Hippocampal formation (tissue), 2 donors: ENCODE data around the gene SYNJ2.
A peak's percentile ranks its signal among the peaks of the same experiment; 100 is the strongest.

Experiments used
- DNase-seq, 2 donors: peaks; one replicate each; lab custom pipeline; 2025; lab: John Stamatoyannopoulos, UW

The SYNJ2 gene

GRCh38 chr6:158027590-158028285 lies 46.1 kb downstream of the SYNJ2 start:
- DNase-seq: no peak

DNA sequence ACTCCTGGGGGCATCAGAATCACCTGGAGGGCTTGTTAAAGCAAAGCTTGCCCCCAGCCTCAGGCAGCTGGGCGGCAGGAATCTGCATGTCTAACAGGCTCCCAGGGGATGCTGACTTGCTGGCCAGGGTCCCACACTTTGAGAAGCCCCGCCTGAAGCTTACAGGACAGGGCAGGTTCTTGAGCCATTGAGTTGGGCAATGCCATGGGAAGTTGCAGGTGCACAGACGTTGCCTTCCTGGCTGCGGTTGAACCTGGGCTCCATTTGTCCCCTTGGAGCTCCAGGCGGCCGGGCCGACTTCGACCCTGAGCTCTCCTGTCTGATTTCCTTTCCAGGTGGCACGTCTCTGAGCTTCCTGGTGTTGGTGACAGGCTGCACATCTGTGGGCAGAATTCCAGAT lies 46.8 kb downstream of the SYNJ2 start:
- DNase-seq: no peak

- no peak for DNase-seq
Observed at GRCh38 chr6:158028876-158029275, 47.2 kb downstream of the SYNJ2 start.

GRCh38 chr6:158029668-158030230 lies 48.1 kb downstream of the SYNJ2 start:
- DNase-seq: no peak

- no peak for DNase-seq
Observed at GRCh38 chr6:158030380-158031300, 49.0 kb downstream of the SYNJ2 start.

DNA sequence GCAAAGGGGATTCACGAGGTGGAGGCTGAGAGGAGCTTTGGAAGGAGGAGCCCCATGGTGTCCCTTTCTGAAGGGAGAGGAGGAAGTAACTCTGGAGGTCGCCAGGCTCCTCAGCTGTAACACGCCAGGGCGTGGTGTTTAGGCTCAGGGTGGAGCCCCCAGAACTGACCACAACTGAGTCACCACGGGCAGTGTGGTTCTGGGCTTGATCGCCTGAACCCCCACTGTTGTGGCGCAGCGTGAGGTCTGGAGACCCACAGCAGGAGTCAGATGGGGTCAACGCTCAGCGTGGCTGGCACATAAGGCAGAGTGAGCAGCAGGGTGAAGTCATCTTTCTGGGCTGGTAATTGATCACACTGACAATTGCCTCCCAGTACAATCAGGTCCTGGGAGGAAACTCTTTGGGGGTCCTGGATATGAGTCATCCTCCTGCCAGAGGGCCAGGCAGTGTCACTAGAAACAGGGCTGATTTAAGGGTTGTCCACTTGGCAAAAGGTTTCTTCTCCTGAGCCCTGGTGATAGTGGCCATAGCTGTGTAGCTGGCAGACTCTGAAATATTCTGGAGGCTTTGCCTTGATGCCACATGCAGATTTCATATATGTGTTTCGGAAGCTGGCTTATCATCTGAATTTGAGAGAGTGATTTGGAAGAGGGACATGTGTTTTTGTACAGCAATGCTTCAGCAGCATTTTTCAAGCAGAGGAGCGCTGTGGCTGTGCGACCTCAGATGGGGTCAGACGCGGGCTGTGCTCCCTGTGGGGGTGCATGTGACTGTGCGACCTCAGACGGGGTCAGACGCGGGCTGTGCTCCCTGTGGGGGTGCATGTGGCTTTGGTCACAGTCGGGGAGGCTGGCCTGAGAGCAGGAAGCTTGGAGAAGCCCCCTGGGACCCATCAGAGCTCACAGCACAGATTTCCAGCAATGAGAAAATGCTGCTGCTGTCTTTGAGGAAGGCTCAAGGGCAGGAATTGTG lies 50.0 kb downstream of the SYNJ2 start:
- DNase-seq: no peak

DNA sequence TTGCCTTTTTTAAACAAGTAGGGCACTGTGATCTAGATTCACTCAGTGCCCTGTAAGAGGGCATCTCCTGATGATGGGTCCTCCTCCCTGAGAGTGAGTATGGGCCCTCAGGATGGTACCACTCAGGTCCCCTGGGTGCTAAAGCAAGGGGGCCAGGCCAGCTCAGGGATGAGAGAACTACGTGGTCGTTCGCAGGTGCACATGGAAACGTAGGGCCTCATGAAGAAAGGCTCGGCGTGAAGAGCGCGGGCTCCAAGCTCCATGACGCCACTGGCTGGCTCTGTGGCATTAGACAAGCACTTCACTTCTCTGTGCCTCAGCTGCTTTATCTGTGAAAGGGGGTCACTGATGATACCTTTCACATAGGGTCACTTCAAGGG lies 50.7 kb downstream of the SYNJ2 start:
- no peak for DNase-seq

DNA sequence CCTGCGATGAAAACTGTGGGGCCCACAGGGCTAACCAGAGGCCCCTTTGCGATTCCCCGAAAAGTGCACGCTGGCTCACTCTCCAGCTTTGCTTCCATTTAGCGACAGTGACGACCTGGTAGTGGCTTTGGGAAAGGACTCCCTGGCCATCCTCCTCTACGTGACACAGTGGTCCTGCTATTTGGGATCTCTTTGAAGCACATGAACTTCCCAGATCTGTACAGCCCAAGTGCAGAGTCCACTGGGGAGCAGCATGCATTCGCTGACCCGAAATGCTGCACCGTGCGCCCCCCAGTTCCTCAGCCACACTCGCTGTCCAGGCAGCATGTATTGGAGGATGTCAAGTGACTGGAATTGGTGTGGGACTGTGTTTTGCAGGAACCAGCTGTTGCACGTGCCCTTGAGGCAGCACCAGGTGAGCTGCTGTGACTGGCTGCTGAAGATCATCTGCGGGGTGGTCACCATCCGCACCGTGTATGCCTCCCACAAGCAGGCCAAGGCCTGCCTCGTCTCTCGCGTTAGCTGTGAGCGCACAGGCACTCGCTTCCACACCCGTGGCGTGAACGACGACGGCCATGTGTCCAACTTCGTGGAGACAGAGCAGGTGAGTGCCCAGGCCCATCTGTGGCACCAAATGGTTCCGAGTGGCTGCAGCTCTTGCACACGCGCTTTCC lies 51.6 kb downstream of the SYNJ2 start:
- no peak for DNase-seq

DNA sequence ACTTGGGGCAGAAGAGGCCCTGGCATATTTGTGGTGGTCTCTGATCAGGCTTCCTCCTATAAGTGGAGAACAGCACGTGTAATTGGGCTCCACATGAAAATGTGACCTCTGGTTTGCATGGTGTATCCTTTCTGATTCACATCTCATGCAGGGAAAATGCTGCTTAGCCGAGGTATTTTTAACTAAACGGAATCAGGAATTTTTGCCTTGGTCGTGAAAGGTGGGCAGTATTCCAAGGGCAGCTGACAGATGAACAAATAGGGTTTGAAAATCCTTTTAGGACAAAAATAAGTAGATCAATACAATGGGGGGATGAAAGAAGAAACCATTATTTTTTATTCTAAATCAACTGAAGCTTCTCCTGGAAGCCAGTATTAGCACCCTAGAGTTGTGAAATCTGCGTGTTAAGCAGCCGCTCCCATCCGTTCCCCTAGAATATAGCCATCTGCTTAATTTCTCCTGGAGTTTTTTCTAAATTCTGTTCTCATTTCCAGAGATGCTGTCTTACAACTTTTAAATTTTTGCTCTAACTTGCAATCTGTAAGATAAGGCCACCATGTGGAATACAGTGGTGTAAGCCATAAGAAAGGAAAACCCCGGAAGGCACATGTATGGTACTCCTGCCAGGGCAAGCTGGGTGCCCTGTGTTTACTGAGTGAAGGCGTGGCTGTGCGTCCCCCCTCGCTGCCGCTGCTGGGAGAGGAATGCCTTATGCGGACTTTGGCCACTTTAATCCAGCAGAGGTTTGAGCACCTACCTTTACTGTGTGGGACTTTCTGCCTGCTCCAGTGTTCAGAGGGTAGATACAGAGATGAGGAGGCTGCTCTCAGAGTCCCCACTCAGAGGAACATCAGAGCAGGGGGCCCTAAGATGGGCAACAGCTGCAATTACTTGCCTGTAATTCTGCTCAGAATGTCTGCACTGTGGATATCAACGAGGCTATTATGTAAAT lies 52.4 kb downstream of the SYNJ2 start:
- peak; percentile 30 to 45 for DNase-seq

DNA sequence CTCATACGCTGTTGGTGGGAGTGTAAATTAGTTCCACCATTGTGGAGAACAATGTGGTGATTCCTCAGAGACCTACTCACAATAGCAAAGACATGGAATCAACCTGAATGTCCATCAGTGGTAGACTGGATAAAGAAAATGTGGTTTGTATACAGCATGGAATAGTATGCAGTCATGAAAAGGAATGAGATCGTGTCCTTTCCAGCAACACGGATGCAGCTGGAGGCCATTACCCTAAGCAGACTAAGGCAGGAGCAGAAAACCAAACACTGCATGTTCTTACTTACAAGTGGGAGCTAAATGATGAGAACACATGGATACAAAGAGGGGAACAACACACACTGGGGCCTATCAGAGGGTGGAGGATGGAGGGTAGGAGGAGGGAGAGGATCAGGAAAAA lies 54.6 kb downstream of the SYNJ2 start:
- no peak for DNase-seq

DNA sequence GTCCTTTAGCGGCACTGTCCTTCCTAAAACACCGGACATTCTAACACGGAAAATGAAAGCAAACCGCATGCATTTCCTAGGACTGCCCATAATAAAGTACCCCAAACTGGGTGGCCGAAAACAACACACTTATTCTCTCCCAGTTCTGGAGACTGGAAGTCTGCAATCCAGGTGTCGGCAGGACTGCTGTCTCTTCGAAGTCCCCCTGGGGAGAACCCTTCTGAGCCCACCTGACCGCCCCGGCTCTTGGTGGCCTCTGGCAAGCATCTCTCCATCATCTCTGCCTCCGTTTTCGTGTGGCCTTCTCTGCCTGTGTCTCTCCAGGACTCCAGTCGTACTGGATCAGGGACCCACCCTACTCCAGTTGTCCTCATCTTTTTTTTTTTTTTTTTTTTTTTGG lies 55.4 kb downstream of the SYNJ2 start:
- no peak for DNase-seq

DNA sequence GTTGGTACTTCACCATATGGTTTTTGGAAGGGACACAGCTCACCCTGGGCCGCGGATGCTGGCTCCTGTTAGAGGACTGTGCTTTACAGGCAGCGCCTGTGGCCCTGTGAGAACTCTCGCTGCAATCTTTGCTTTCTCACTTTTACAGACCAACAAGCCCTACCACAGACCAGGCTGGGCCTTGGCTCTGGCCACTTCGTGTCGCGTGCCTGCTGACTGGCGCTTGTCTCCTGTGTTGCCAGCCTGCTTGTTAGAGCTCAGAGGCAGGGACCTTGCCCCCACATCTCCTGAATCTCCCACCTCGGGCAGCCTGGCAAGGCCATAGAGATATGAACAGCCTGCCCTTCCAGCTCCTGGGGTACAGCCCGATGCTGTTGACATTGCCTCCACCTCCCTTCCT lies 56.1 kb downstream of the SYNJ2 start:
- no peak for DNase-seq

- DNase-seq: no peak
Observed at GRCh38 chr6:158038291-158039177, 56.9 kb downstream of the SYNJ2 start.

GRCh38 chr6:158039178-158039557 lies 57.5 kb downstream of the SYNJ2 start:
- no peak for DNase-seq

GRCh38 chr6:158039571-158040050 lies 57.9 kb downstream of the SYNJ2 start:
- DNase-seq: peak in 1 of 2 donors; percentile 46

DNA sequence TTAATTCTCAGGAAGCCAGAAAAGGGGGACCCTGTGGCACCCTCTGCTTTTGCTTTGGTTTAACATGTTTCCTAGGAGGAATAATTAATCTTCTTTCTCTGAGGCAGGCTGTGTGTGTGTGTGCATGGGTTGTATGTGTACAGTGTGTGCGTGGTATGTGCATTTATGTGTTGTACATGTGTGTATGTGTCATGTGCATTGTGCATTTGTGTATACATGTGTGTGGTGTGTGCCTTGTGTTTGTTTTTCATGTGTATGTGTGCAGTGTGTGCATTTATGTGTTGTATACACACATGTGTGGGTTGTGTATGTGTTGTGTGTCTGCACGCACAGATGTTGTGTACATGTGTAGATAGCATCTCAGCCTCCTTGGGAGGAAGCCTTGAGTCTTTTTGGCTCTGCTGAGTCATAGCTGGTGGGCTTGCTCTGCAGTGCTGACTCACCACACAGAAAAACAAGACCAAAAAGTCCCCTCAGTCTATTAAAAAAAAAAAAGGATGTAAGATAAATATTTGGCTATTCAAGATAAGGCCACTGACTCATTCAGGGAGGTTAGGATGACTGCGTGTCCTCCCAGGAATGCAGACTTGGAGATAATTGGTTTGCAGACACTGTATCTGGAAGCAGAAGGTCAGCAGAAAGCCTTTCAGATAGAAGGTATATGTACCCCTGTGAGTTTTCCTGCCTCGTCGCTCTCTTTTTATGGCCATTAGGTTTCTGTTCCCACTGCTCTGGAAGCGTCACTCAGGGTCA lies 58.6 kb downstream of the SYNJ2 start:
- DNase-seq: no peak

- no peak for DNase-seq
Observed at GRCh38 chr6:158040804-158041347, 59.2 kb downstream of the SYNJ2 start.

- no peak for DNase-seq
Observed at GRCh38 chr6:158041370-158041769, 59.7 kb downstream of the SYNJ2 start.
